ENCODE measurements around the gene VSTM2B. TPM values are rescaled to one million over a fixed set of nuclear protein-coding genes. Genes with fewer than 3 reads are reported as not detected.

The VSTM2B gene
- total RNA-seq, 1 donor from 2014 or later, result 0.18 TPM

DNA sequence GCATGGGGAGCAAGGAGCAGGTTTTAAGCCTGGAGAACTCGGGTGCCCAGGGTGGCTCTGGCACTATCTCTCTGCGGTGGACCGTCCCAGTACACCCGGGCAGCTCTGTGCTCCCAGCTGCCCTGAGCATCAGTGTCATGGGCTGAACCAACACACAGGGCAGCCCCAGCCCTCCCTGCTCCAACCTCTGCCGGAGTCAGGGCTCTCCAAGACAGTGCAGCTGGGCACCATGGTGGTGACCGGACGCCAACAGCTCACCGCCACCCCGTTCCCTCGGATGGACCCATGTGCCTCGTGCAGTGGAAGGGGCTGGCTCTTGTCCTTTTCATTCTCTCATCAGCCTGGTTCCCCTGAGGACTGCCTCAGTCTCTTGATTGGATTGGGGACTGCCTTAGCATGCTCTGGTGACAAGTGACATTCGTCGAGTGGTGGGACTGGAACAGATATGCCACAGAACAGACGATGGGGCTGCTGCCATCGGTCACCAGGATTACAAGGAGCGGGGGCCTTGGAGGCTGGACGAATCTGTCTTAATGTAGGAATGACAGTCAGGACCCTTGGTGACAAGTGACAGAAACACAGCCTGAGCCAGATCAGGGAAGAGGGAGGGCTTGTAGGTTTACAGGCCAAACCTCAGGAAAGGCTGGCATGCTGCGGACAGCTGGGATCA lies 25.7 kb upstream of the VSTM2B start:
- Mint-ChIP-seq H3K36me3 (ENCODE audit: low read depth, unreplicated experiment) (peaks cover 4% of the 10 kb centered on the region), H3K9me3 (ENCODE audit: unreplicated experiment) (no peaks in the 10 kb centered on the region), H3K4me3 (ENCODE audit: unreplicated experiment) (no peak overlapping the region), H3K27me3 (ENCODE audit: unreplicated experiment) (peaks cover 1% of the 10 kb centered on the region), H3K27ac (ENCODE audit: unreplicated experiment) (no peak overlapping the region), H3K4me1 (ENCODE audit: unreplicated experiment) (no peaks in the 10 kb centered on the region)
- DNase-seq (ENCODE audit: low spot score), result no peak
- TF ChIP-seq, protein P1, sequence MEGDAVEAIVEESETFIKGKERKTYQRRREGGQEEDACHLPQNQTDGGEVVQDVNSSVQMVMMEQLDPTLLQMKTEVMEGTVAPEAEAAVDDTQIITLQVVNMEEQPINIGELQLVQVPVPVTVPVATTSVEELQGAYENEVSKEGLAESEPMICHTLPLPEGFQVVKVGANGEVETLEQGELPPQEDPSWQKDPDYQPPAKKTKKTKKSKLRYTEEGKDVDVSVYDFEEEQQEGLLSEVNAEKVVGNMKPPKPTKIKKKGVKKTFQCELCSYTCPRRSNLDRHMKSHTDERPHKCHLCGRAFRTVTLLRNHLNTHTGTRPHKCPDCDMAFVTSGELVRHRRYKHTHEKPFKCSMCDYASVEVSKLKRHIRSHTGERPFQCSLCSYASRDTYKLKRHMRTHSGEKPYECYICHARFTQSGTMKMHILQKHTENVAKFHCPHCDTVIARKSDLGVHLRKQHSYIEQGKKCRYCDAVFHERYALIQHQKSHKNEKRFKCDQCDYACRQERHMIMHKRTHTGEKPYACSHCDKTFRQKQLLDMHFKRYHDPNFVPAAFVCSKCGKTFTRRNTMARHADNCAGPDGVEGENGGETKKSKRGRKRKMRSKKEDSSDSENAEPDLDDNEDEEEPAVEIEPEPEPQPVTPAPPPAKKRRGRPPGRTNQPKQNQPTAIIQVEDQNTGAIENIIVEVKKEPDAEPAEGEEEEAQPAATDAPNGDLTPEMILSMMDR (IDR thresholded peaks at IDR 0.05; ENCODE audit: unreplicated experiment), result no peak

DNA sequence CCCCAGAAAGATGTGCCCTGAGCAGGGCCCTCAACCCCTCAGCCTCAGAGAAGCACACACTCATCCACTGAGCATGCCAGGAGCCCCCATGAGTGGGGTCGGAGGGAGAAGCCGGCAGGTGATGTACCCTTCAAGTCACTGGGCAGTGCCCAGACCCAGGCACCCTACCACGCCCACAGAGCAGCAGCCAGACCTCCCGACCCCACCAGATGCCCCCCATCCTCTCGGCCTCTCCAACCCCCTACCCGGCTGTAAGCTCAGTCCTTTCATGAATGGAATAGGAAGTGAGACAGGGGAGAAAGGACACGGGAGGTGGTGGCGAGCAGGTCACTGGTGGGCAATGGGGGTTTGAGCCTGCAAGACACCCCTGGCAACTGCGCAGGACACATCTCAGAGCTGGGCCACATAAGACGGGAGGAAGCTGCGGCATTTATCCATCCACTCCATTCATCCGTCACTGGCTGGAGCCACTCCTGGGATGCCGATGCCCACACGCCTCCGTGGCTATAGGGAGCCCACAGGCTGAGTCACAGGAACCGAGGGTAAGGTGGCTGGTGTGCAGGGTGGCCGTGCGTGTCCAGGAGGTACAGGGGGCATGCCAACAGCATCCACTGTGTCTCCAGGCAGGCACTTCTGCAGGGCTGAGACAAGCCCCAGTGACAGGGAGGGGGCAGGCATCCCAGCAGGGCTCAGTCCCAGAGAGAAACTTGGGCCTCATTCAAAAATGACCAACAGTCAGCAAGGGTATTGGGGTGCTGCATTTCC lies 23.8 kb upstream of the VSTM2B start:
- H3K4me1 Mint-ChIP-seq (ENCODE audit: unreplicated experiment), result no peaks in the 10 kb centered on the region
- no peak overlapping the region for H3K4me3 Mint-ChIP-seq (ENCODE audit: unreplicated experiment)
- peaks cover 4% of the 10 kb centered on the region for H3K36me3 Mint-ChIP-seq (ENCODE audit: low read depth, unreplicated experiment)
- H3K27me3 Mint-ChIP-seq (ENCODE audit: unreplicated experiment), result peaks cover 2% of the 10 kb centered on the region
- H3K9me3 Mint-ChIP-seq (ENCODE audit: unreplicated experiment), result no peaks in the 10 kb centered on the region
- no peak for DNase-seq (ENCODE audit: low spot score)
- no peak overlapping the region for H3K27ac Mint-ChIP-seq (ENCODE audit: unreplicated experiment)
- TF ChIP-seq, protein P1 (IDR thresholded peaks at IDR 0.05; ENCODE audit: unreplicated experiment), result no peak

DNA sequence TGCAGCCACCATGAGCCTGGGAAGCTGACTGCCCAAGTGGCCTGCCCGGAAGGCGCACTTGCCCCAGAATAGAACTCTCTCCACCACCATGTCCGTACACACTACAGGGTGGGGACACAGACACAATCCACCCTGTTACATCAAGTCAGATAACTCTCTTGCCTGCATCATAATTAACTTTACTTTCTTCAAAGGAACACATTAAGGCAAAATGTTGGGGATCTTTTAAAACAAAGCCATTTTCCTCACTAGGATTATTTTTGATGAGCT lies 23.3 kb upstream of the VSTM2B start:
- Mint-ChIP-seq H3K27ac (ENCODE audit: unreplicated experiment) (no peak overlapping the region), H3K36me3 (ENCODE audit: low read depth, unreplicated experiment) (peaks cover 4% of the 10 kb centered on the region), H3K27me3 (ENCODE audit: unreplicated experiment) (peaks cover 2% of the 10 kb centered on the region), H3K9me3 (ENCODE audit: unreplicated experiment) (no peaks in the 10 kb centered on the region), H3K4me1 (ENCODE audit: unreplicated experiment) (no peaks in the 10 kb centered on the region), H3K4me3 (ENCODE audit: unreplicated experiment) (no peak overlapping the region)
- no peak for DNase-seq (ENCODE audit: low spot score)
- TF ChIP-seq, protein P1 (IDR thresholded peaks at IDR 0.05; ENCODE audit: unreplicated experiment), result no peak

DNA sequence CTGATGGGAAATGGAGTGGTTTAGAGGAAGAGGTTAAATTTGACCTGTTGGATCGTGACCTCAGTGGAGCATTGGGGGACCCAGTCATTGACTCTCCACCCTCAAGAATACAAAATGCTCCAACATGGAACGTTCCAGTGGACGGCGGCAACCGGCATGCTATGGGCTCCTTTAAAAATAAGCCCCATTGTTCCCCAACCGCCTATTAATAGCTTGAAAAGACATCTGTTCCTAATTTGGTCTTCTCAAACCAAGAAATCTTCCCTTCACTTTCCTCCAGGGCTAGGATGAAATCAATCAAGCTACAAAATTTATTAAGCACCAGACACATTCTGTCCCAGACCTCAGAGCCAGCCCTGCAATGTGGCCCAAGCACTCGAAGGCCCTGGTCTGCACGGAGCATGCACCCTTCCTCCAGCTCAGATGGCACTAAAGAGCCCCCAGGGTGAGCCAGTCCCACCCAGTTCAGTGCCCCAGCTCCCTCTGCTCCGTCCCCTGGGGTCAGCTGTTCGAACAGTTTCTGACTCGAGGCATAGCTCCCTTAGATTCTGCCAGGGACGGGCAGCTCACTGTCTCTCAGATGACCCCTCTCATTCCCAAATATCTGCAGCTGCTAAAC lies 22.5 kb upstream of the VSTM2B start:
- Mint-ChIP-seq H3K27me3 (ENCODE audit: unreplicated experiment) (peaks cover 2% of the 10 kb centered on the region), H3K36me3 (ENCODE audit: low read depth, unreplicated experiment) (peaks cover 4% of the 10 kb centered on the region), H3K9me3 (ENCODE audit: unreplicated experiment) (no peaks in the 10 kb centered on the region), H3K4me3 (ENCODE audit: unreplicated experiment) (no peak overlapping the region), H3K27ac (ENCODE audit: unreplicated experiment) (no peak overlapping the region), H3K4me1 (ENCODE audit: unreplicated experiment) (no peaks in the 10 kb centered on the region)
- no peak for DNase-seq (ENCODE audit: low spot score)
- TF ChIP-seq, protein P1 (IDR thresholded peaks at IDR 0.05; ENCODE audit: unreplicated experiment), result no peak

DNA sequence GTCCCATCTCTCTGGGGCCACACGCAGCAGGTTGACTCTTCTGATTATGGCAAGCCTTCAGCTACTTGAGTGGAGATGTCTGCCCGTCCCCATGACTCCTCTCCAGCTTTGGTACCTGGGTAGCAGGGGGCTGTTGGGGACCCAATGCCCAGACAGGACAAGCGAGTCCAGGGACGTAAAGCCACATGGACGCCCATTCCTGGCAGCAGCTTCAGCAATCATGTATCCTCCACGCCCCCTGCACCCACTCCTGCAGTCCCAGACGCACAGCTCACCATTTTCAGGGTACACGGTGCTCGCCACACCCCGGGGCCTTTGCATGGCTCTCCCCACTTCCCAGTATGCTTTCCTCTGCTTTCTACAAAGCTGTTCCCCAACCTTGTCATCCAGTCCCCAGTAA lies 22.0 kb upstream of the VSTM2B start:
- H3K27ac Mint-ChIP-seq (ENCODE audit: unreplicated experiment), result peak overlapping the region; percentile 15
- H3K4me1 Mint-ChIP-seq (ENCODE audit: unreplicated experiment), result no peaks in the 10 kb centered on the region
- H3K9me3 Mint-ChIP-seq (ENCODE audit: unreplicated experiment), result no peaks in the 10 kb centered on the region
- peaks cover 4% of the 10 kb centered on the region for H3K36me3 Mint-ChIP-seq (ENCODE audit: low read depth, unreplicated experiment)
- H3K4me3 Mint-ChIP-seq (ENCODE audit: unreplicated experiment), result no peak overlapping the region
- no peak for DNase-seq (ENCODE audit: low spot score)
- TF ChIP-seq, protein P1 (IDR thresholded peaks at IDR 0.05; ENCODE audit: unreplicated experiment), result no peak
- H3K27me3 Mint-ChIP-seq (ENCODE audit: unreplicated experiment), result peaks cover 4% of the 10 kb centered on the region
